Muscle layer of duodenum (tissue), 2 donors: ENCODE results near the gene METTL8.

Experiments used
- H3K27ac ChIP-seq: one replicate; pipeline ENCODE4 v1.7.0; 2013; ENCODE audit warnings: mild to moderate bottlenecking, low read length
- H3K27me3 ChIP-seq: one replicate; pipeline ENCODE4 v1.7.0; 2013; ENCODE audit warnings: low read depth, mild to moderate bottlenecking, control low read depth, low read length
- H3K36me3 ChIP-seq, 2 donors: one replicate each; pipeline ENCODE4 v1.7.0; 2013; ENCODE audit warnings: low read length in 2 of 2, control low read depth in 1 of 2, mild to moderate bottlenecking in 1 of 2; ENCODE audit not compliant: insufficient read depth in 2 of 2, control insufficient read depth in 1 of 2
- H3K4me1 ChIP-seq, 2 donors: one replicate each; pipeline ENCODE4 v1.7.0; 2013; ENCODE audit warnings: low read length in 2 of 2, mild to moderate bottlenecking in 2 of 2, control low read depth in 1 of 2, moderate library complexity in 1 of 2; ENCODE audit not compliant: insufficient read depth in 2 of 2, control insufficient read depth in 1 of 2
- H3K4me3 ChIP-seq, 2 donors: one replicate each; pipeline ENCODE4 v1.7.0; 2013; ENCODE audit warnings: low read length in 2 of 2, low read depth in 1 of 2, mild to moderate bottlenecking in 1 of 2
- H3K9me3 ChIP-seq, 2 donors: one replicate each; pipeline ENCODE4 v1.7.0; 2013; ENCODE audit warnings: low read length in 2 of 2, control low read depth in 1 of 2, mild to moderate bottlenecking in 1 of 2; ENCODE audit not compliant: control insufficient read depth in 1 of 2
- donor health status: healthy.

Gene METTL8

GRCh38 chr2:171274757-171275156, 159.0 kb downstream of the METTL8 start:
- Histone ChIP-seq H3K27me3 (no peaks in the 10 kb centered on the region), H3K36me3 (no peaks in the 10 kb centered on the region), H3K27ac (no peak overlapping the region), H3K4me3 (no peak overlapping the region), H3K4me1 (peaks cover 0 to 19% of the 10 kb centered on the region in 2 donors), H3K9me3 (no peaks in the 10 kb centered on the region)

- no peak overlapping the region for H3K4me3 ChIP-seq
- no peak overlapping the region for H3K27ac ChIP-seq
- H3K9me3 ChIP-seq = no peaks in the 10 kb centered on the region
- H3K36me3 ChIP-seq = no peaks in the 10 kb centered on the region
- no peaks in the 10 kb centered on the region for H3K27me3 ChIP-seq
- peaks cover 0 to 19% of the 10 kb centered on the region in 2 donors for H3K4me1 ChIP-seq
Measured at GRCh38 chr2:171271971-171272436, 161.8 kb downstream of the METTL8 start.

- Histone ChIP-seq H3K9me3 (no peaks in the 10 kb centered on the region), H3K4me1 (peaks cover 0 to 19% of the 10 kb centered on the region in 2 donors), H3K36me3 (no peaks in the 10 kb centered on the region), H3K27ac (no peak overlapping the region), H3K27me3 (no peaks in the 10 kb centered on the region), H3K4me3 (no peak overlapping the region)
Measured at GRCh38 chr2:171271386-171271785, 162.4 kb downstream of the METTL8 start.

GRCh38 chr2:171267855-171268629, 165.7 kb downstream of the METTL8 start:
- Histone ChIP-seq H3K4me3 (no peak overlapping the region), H3K27ac (no peak overlapping the region), H3K36me3 (no peaks in the 10 kb centered on the region), H3K9me3 (no peaks in the 10 kb centered on the region), H3K4me1 (peaks cover 0 to 19% of the 10 kb centered on the region in 2 donors), H3K27me3 (no peaks in the 10 kb centered on the region)
